Tibial artery (tissue), 4 donors: ENCODE data around the gene TOMT.
A peak's percentile ranks its signal among the peaks of the same experiment; 100 is the strongest.

ENCODE experiments used
- DNase-seq, 2 donors: peaks; one replicate each; pipeline ENCODE4 v3.0.0-alpha.2; 2019
- H3K27ac ChIP-seq, 2 donors: fragments of 200-600 bp; sonication (generic) in 1 of 2; 1 replicate in 1 of 2; 2 replicates in 1 of 2; pipeline ENCODE4 v1.5.1; 2018 to 2019; ENCODE audit warnings: mild to moderate bottlenecking in 1 of 2
- H3K27me3 ChIP-seq, 2 donors: fragments of 200-600 bp; sonication (generic) in 1 of 2; one replicate each; pipeline versions ENCODE4 v1.5.1 to v1.6.0; 2016 to 2019
- H3K36me3 ChIP-seq, 3 donors: fragments of 200-600 bp; sonication (generic) in 2 of 3; one replicate each; pipeline ENCODE4 v1.5.1; 2016 to 2019; ENCODE audit warnings: mild to moderate bottlenecking in 2 of 3
- H3K4me1 ChIP-seq, 4 donors: fragments of 200-600 bp; sonication (generic) in 2 of 4; 1 replicate in 3 of 4; 2 replicates in 1 of 4; pipeline ENCODE4 v1.5.1; 2016 to 2019
- H3K4me3 ChIP-seq, 2 donors: fragments of 200-600 bp; sonication (generic) in 1 of 2; 1 replicate in 1 of 2; 2 replicates in 1 of 2; pipeline ENCODE4 v1.5.1; 2018 to 2019; ENCODE audit warnings: mild to moderate bottlenecking in 2 of 2
- H3K9me3 ChIP-seq, 3 donors: fragments of 200-600 bp; sonication (generic) in 1 of 3; one replicate each; pipeline ENCODE4 v1.5.1; 2016 to 2019
- intact Hi-C: fragments of 100-400 bp; cut with DNase I; formaldehyde crosslinking; loops from one replicate; pipeline ENCODE4 v1.15.0; 2023; ENCODE audit warnings: low total_unique reads
- TF ChIP-seq, protein P1 (sequence below), 2 experiments: fragments of 200-600 bp in 1 of 2; fragments of 450-650 bp in 1 of 2; IDR thresholded peaks; one replicate each; pipeline ENCODE4 v1.5.1; 2017 to 2019; ENCODE audit warnings: antibody characterized with exemption in 2 of 2, mild to moderate bottlenecking in 1 of 2, moderate library complexity in 1 of 2

The TOMT gene

DNA sequence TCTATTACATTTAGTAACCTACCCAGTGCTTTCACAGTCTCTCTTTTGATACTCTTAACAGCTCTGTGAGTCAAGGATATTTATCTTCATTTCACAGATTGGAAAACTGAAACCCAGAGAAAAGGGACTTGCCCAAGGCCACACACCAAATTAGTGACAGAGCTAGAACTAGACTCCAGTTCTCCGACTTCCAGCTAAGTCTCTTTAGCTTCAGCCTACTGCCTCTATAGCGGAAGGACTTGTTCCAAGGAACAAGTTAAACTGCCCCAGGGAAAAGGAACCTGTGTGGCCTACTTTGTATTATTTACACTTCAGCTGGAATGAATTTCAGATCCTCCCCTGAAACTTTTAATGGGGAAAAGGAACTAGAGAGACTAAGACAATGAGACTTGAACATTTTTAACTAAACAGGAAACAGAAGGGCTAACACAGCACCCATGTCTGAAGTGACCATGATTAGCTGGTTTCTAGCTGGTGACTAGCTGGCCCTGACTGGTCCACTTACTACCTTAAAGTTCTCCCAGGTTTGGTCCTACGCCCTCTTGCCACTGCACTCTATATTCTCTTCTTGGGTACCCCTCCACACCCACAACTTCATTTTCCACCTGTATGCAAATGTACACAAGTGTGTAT lies 23.8 kb upstream of the TOMT start:
- intact Hi-C loops: loop anchor here (2.0 kb wide), 1 partner anchor 41 kb away; no protein-coding TSS in a partner anchor
- DNase-seq: no peak
- Histone ChIP-seq H3K4me1 (peaks cover 0 to 24% (median 14%) of the 10 kb centered on the region in 4 donors), H3K9me3 (no peaks in the 10 kb centered on the region), H3K27me3 (no peaks in the 10 kb centered on the region), H3K27ac (peak overlapping the region in 1 of 2 donors; percentile 97), H3K36me3 (peaks cover 0 to 6% (median 0%) of the 10 kb centered on the region in 3 donors), H3K4me3 (no peak overlapping the region)
- TF ChIP-seq, protein P1, sequence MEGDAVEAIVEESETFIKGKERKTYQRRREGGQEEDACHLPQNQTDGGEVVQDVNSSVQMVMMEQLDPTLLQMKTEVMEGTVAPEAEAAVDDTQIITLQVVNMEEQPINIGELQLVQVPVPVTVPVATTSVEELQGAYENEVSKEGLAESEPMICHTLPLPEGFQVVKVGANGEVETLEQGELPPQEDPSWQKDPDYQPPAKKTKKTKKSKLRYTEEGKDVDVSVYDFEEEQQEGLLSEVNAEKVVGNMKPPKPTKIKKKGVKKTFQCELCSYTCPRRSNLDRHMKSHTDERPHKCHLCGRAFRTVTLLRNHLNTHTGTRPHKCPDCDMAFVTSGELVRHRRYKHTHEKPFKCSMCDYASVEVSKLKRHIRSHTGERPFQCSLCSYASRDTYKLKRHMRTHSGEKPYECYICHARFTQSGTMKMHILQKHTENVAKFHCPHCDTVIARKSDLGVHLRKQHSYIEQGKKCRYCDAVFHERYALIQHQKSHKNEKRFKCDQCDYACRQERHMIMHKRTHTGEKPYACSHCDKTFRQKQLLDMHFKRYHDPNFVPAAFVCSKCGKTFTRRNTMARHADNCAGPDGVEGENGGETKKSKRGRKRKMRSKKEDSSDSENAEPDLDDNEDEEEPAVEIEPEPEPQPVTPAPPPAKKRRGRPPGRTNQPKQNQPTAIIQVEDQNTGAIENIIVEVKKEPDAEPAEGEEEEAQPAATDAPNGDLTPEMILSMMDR (IDR thresholded peaks at IDR 0.05): no peak

DNA sequence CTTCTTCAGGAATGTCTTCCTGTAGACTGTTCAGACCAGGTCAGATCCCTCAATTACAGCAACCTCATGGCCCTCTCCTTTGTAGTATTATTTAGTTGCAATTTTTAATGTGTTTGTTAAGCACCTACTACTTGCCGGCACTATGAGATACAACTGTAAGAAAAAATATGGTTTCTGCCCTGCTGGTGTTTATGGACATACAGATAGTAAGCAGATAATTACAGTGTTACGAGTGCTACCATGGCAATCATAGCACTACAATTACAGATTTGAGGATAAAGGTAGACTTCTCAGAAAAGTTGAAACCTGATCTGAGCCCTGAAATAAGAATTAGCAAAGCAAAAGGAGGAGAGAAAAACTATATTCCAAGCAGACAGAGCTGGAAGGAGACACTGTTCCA lies 22.3 kb upstream of the TOMT start:
- TF ChIP-seq, protein P1 (IDR thresholded peaks at IDR 0.05): no peak
- no peak overlapping the region for H3K27ac ChIP-seq
- peaks cover 0 to 13% (median 7%) of the 10 kb centered on the region in 3 donors for H3K36me3 ChIP-seq
- H3K9me3 ChIP-seq: no peaks in the 10 kb centered on the region
- H3K4me1 ChIP-seq: peaks cover 0 to 22% (median 14%) of the 10 kb centered on the region in 4 donors
- intact Hi-C loops: no loop called here
- DNase-seq: no peak
- H3K27me3 ChIP-seq: no peaks in the 10 kb centered on the region
- no peak overlapping the region for H3K4me3 ChIP-seq

DNA sequence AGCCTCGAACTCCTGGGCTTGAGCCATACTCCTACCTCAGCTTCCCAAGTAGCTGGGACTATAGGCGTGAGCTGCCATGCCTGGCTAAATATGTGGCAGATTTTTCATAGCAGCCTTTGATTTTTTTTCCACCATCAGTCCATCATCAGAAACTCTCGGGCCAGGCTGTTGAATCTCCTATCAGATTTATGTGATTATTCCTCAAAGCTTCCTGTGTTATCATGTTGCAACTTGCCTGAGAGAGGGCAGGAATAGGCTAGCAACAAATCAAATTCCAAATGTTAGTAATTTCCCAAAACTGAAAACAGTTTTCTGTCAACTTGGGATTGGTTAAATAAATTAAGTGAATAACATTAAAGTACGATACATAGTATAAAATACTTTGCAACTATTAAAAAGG lies 21.6 kb upstream of the TOMT start:
- H3K4me3 ChIP-seq: no peak overlapping the region
- DNase-seq: no peak

GRCh38 chr11:72084965-72085364 lies 20.8 kb upstream of the TOMT start:
- no peaks in the 10 kb centered on the region for H3K9me3 ChIP-seq
- TF ChIP-seq, protein P1 (IDR thresholded peaks at IDR 0.05): no peak
- no peak overlapping the region for H3K4me3 ChIP-seq
- no peak overlapping the region for H3K27ac ChIP-seq
- H3K36me3 ChIP-seq: peaks cover 0 to 29% (median 13%) of the 10 kb centered on the region in 3 donors
- intact Hi-C loops: loop anchor here (5.0 kb wide), 1 partner anchor 58 kb away; no protein-coding TSS in a partner anchor
- peaks cover 0 to 12% (median 7%) of the 10 kb centered on the region in 4 donors for H3K4me1 ChIP-seq
- DNase-seq: no peak
- no peaks in the 10 kb centered on the region for H3K27me3 ChIP-seq

More for the DNA sequence above, 21.6 kb upstream of the TOMT start:
- Histone ChIP-seq H3K9me3 (no peaks in the 10 kb centered on the region), H3K4me1 (peaks cover 0 to 20% (median 11%) of the 10 kb centered on the region in 4 donors), H3K27me3 (no peaks in the 10 kb centered on the region), H3K27ac (no peak overlapping the region), H3K36me3 (peaks cover 0 to 20% (median 9%) of the 10 kb centered on the region in 3 donors)
- TF ChIP-seq, protein P1 (IDR thresholded peaks at IDR 0.05): no peak
- intact Hi-C loops: no loop called here

GRCh38 chr11:72085621-72086351 lies 19.9 kb upstream of the TOMT start:
- peaks cover 0 to 37% (median 14%) of the 10 kb centered on the region in 3 donors for H3K36me3 ChIP-seq
- no peaks in the 10 kb centered on the region for H3K9me3 ChIP-seq
- no peak for DNase-seq
- H3K27me3 ChIP-seq: no peaks in the 10 kb centered on the region
- no peak overlapping the region for H3K27ac ChIP-seq
- TF ChIP-seq, protein P1 (IDR thresholded peaks at IDR 0.05): no peak
- H3K4me1 ChIP-seq: peaks cover 0 to 12% (median 7%) of the 10 kb centered on the region in 4 donors
- H3K4me3 ChIP-seq: no peak overlapping the region
- intact Hi-C loops: loop anchor here (5.0 kb wide), 1 partner anchor 58 kb away; no protein-coding TSS in a partner anchor
